Smooth muscle cell (in vitro differentiated cells): ENCODE results near the gene ST6GALNAC3. TPM values are rescaled to one million over a fixed set of nuclear protein-coding genes. Genes with fewer than 3 reads are reported as not detected.
A peak's percentile ranks its signal among the peaks of the same experiment; 100 is the strongest.

Experiments
- DNase-seq: peaks from one replicate; lab custom pipeline; 2025; ENCODE audit not compliant: unreplicated experiment; lab: John Stamatoyannopoulos, UW
- H2AFZ ChIP-seq: fragments of 200-600 bp; sonication (generic); 2 replicates; pipeline ENCODE4 v1.6.0; 2016; ENCODE audit warnings: antibody characterized with exemption, low read depth, mild to moderate bottlenecking
- H3F3A ChIP-seq: fragments of 200-600 bp; sonication (generic); 2 replicates; pipeline ENCODE4 v1.6.0; 2017; ENCODE audit warnings: antibody characterized with exemption, low read depth
- H3K27ac ChIP-seq: fragments of 200-600 bp; sonication (generic); 2 replicates; pipeline ENCODE4 v1.5.1; 2016; ENCODE audit warnings: low read depth, mild to moderate bottlenecking
- H3K27me3 ChIP-seq: fragments of 200-600 bp; sonication (generic); 2 replicates; pipeline ENCODE4 v1.6.1; 2016; ENCODE audit warnings: low read depth, mild to moderate bottlenecking
- H3K36me3 ChIP-seq: fragments of 200-600 bp; sonication (generic); 2 replicates; pipeline ENCODE4 v1.5.1; 2016; ENCODE audit warnings: low read depth
- H3K4me1 ChIP-seq: fragments of 200-600 bp; sonication (generic); 2 replicates; pipeline ENCODE4 v1.5.1; 2016; ENCODE audit warnings: low read depth
- H3K4me2 ChIP-seq: fragments of 200-600 bp; sonication (generic); 2 replicates; pipeline ENCODE4 v1.6.0; 2016; ENCODE audit warnings: mild to moderate bottlenecking
- H3K4me3 ChIP-seq: fragments of 200-600 bp; sonication (generic); 2 replicates; pipeline ENCODE4 v1.5.1; 2016; ENCODE audit warnings: mild to moderate bottlenecking
- H3K79me2 ChIP-seq: fragments of 200-600 bp; sonication (generic); 2 replicates; pipeline ENCODE4 v1.6.0; 2016; ENCODE audit warnings: low read depth, mild to moderate bottlenecking
- H3K9ac ChIP-seq: fragments of 200-600 bp; sonication (generic); 2 replicates; pipeline ENCODE4 v1.6.0; 2016; ENCODE audit warnings: low read depth
- H3K9me3 ChIP-seq: fragments of 200-600 bp; sonication (generic); replicated peaks from 2 replicates; pipeline ENCODE4 v1.5.1; 2016; ENCODE audit warnings: low read depth
- H4K20me1 ChIP-seq: fragments of 200-600 bp; sonication (generic); 2 replicates; pipeline ENCODE4 v1.6.0; 2016; ENCODE audit warnings: low read depth
- WGBS: methylation state at CpG from one replicate; pipeline ENCODE4 v1.1.7; 2016; ENCODE audit warnings: low lambda C conversion rate; 5-methylcytosine and 5-hydroxymethylcytosine counted together
- polyA plus RNA-seq: library from polyadenylated mRNA; unstranded; fragments of >200 nt; fragmentation: Nextera tagmentation; extraction: Ambion mirVana; gene quantifications from 2 replicates; pipeline ENCODE4 v1.2.1, GENCODE V29; 2016
- total RNA-seq: library from RNA; depleted of rRNA; stranded (reverse); fragments of >200 nt; gene quantifications from 2 replicates; pipeline ENCODE4 v1.2.3, GENCODE V29; 2014
- TF ChIP-seq, protein P1 (sequence below): fragments of 200-600 bp; sonication (generic); IDR thresholded peaks from 2 replicates; pipeline ENCODE4 v1.5.1; 2017; ENCODE audit warnings: borderline replicate concordance, mild to moderate bottlenecking, antibody characterized with exemption; ENCODE audit not compliant: insufficient read depth, poor library complexity, severe bottlenecking

ST6GALNAC3 gene
- total and polyA plus RNA-seq, 2 experiments from 2014 or later: 9.3 to 13.4 TPM

DNA sequence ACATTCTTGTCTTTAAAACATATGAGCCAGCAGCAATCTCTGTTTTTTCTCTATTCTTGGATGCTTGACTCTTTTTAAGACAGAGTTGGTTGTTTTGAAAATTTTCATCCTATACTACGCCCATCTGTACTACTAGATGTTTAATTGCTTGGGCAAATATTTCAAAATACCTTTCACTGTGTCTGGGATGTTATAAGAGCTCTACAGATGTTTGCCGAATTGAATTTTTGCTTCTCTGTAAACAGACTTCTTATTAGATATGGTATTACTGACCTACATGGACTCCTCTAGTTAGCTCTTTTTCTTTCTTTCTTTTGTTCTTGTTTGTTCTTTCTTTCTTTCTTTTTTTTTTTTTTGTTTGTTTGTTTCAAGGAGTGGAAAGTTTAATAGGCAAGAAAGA lies 345.1 kb downstream of the ST6GALNAC3 start:
- Histone ChIP-seq H3F3A (no peaks in the 10 kb centered on the region), H4K20me1 (no peaks in the 10 kb centered on the region), H3K27ac (no peak overlapping the region), H3K4me1 (no peaks in the 10 kb centered on the region), H3K36me3 (no peaks in the 10 kb centered on the region), H3K79me2 (no peaks in the 10 kb centered on the region), H3K4me2 (no peak overlapping the region), H3K27me3 (no peaks in the 10 kb centered on the region), H3K9ac (no peak overlapping the region), H3K9me3 (no peaks in the 10 kb centered on the region), H3K4me3 (no peak overlapping the region), H2AFZ (no peak overlapping the region)
- no peak for DNase-seq
- TF ChIP-seq, protein P1, sequence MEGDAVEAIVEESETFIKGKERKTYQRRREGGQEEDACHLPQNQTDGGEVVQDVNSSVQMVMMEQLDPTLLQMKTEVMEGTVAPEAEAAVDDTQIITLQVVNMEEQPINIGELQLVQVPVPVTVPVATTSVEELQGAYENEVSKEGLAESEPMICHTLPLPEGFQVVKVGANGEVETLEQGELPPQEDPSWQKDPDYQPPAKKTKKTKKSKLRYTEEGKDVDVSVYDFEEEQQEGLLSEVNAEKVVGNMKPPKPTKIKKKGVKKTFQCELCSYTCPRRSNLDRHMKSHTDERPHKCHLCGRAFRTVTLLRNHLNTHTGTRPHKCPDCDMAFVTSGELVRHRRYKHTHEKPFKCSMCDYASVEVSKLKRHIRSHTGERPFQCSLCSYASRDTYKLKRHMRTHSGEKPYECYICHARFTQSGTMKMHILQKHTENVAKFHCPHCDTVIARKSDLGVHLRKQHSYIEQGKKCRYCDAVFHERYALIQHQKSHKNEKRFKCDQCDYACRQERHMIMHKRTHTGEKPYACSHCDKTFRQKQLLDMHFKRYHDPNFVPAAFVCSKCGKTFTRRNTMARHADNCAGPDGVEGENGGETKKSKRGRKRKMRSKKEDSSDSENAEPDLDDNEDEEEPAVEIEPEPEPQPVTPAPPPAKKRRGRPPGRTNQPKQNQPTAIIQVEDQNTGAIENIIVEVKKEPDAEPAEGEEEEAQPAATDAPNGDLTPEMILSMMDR: no peak
- WGBS: 97% methylated on average over 2 of the region's 2 CpGs

- Histone ChIP-seq H3K27ac (peak overlapping the region; percentile 64), H3K4me3 (no peak overlapping the region), H3K79me2 (no peaks in the 10 kb centered on the region), H3K9me3 (no peaks in the 10 kb centered on the region), H4K20me1 (no peaks in the 10 kb centered on the region), H3K27me3 (no peaks in the 10 kb centered on the region), H3K36me3 (no peaks in the 10 kb centered on the region), H3K4me1 (no peaks in the 10 kb centered on the region), H3K9ac (no peak overlapping the region), H3K4me2 (peak overlapping the region; percentile 34), H2AFZ (no peak overlapping the region), H3F3A (no peaks in the 10 kb centered on the region)
- DNase-seq: no peak
- 79% methylated on average over 10 of the region's 10 CpGs for WGBS
- TF ChIP-seq, protein P1: no peak
These were observed 350.9 kb downstream of the ST6GALNAC3 start for GRCh38 chr1:76425201-76426145.

DNA sequence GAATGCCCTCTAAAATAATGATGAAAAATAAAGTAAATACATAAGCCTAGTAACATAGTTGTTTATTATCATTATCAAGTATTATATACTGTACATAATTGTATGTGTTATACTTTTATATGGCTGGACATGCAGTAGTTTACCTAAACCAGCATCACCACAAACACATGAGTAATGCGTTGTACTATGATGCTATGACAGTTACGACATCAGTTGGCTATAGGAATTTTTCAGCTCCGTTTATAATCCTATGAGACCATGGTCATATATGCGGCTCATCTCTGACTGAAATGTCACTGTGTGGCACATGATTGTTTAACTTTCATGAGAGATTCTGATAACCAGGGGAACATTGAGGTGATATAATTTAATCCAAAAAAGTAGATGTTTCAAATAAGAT lies 352.1 kb downstream of the ST6GALNAC3 start:
- H4K20me1 ChIP-seq: no peaks in the 10 kb centered on the region
- no peaks in the 10 kb centered on the region for H3K9me3 ChIP-seq
- H3K4me2 ChIP-seq: no peak overlapping the region
- H2AFZ ChIP-seq: no peak overlapping the region
- H3K9ac ChIP-seq: no peak overlapping the region
- H3K36me3 ChIP-seq: no peaks in the 10 kb centered on the region
- no peaks in the 10 kb centered on the region for H3K27me3 ChIP-seq
- TF ChIP-seq, protein P1: no peak
- 84% methylated on average over 4 of the region's 4 CpGs for WGBS
- no peak overlapping the region for H3K4me3 ChIP-seq
- no peaks in the 10 kb centered on the region for H3K4me1 ChIP-seq
- H3K27ac ChIP-seq: no peak overlapping the region
- no peak for DNase-seq
- no peaks in the 10 kb centered on the region for H3F3A ChIP-seq
- H3K79me2 ChIP-seq: no peaks in the 10 kb centered on the region
